HG03575 (cell line): ENCODE measurements around the gene BAAT.
A peak's percentile ranks its signal among the peaks of the same experiment; 100 is the strongest.

Experiments used
- ATAC-seq: cut with Tn5 transposase; IDR thresholded peaks from one replicate; pipeline ENCODE4 v1.9.1; 2021; ENCODE audit not compliant: unreplicated experiment, insufficient number of reproducible peaks, low FRiP score; ENCODE audit errors: extremely low read depth

The BAAT gene

GRCh38 chr9:101399643-101399970, 14.8 kb upstream of the BAAT start:
- no peak for ATAC-seq

- no peak for ATAC-seq
These were observed 14.3 kb upstream of the BAAT start for GRCh38 chr9:101398930-101399642.

- peak; percentile 99 for ATAC-seq
These were observed 13.5 kb upstream of the BAAT start, which contains the start of the genes MRPL50 and ZNF189 for GRCh38 chr9:101398068-101398929. TSS of gene MRPL50 (minus strand) at chr9:101398618. CDS start at chr9:101398592, 26 bp downstream. TSS of gene ZNF189 (plus strand) at chr9:101398851. CDS start at chr9:101399157, 306 bp downstream.

GRCh38 chr9:101397746-101398067, 12.9 kb upstream of the BAAT start:
- ATAC-seq: no peak

- ATAC-seq: no peak
These were observed 9.9 kb upstream of the BAAT start for GRCh38 chr9:101394687-101395086.

- no peak for ATAC-seq
These were observed 8.3 kb upstream of the BAAT start for GRCh38 chr9:101393135-101393534.

- ATAC-seq: no peak
These were observed 3.7 kb upstream of the BAAT start for GRCh38 chr9:101388507-101388993.

- ATAC-seq: no peak
These were observed 3.2 kb upstream of the BAAT start for GRCh38 chr9:101387871-101388506.

GRCh38 chr9:101383361-101383760, 1.4 kb downstream of the BAAT start:
- no peak for ATAC-seq

GRCh38 chr9:101381833-101382342, 2.9 kb downstream of the BAAT start:
- no peak for ATAC-seq

GRCh38 chr9:101381118-101381517, 3.7 kb downstream of the BAAT start:
- ATAC-seq: no peak

- ATAC-seq: no peak
These were observed 4.5 kb downstream of the BAAT start for GRCh38 chr9:101380295-101380694.

GRCh38 chr9:101376111-101376848, 8.5 kb downstream of the BAAT start:
- no peak for ATAC-seq

- ATAC-seq: no peak
These were observed 9.3 kb downstream of the BAAT start for GRCh38 chr9:101375546-101375945.

- ATAC-seq: no peak
These were observed 12.3 kb downstream of the BAAT start for GRCh38 chr9:101372327-101373118.

GRCh38 chr9:101371813-101372212, 13.0 kb downstream of the BAAT start:
- no peak for ATAC-seq

GRCh38 chr9:101369884-101370531, 14.8 kb downstream of the BAAT start:
- no peak for ATAC-seq

- no peak for ATAC-seq
These were observed 15.5 kb downstream of the BAAT start for GRCh38 chr9:101369286-101369685.
